GM18511 (cell line): Measurements from ENCODE around the gene SYT2.
"Not testable (repeated sequence)": the region's sequence is repeated elsewhere in the genome, so short reads cannot be mapped to it uniquely, and the experiment has no call there.

Experiments
- ATAC-seq: cut with Tn5 transposase; IDR thresholded peaks from one replicate; pipeline ENCODE4 v1.9.1; 2021; ENCODE audit warnings: mild to moderate bottlenecking, moderate library complexity; ENCODE audit not compliant: unreplicated experiment

The SYT2 gene

DNA sequence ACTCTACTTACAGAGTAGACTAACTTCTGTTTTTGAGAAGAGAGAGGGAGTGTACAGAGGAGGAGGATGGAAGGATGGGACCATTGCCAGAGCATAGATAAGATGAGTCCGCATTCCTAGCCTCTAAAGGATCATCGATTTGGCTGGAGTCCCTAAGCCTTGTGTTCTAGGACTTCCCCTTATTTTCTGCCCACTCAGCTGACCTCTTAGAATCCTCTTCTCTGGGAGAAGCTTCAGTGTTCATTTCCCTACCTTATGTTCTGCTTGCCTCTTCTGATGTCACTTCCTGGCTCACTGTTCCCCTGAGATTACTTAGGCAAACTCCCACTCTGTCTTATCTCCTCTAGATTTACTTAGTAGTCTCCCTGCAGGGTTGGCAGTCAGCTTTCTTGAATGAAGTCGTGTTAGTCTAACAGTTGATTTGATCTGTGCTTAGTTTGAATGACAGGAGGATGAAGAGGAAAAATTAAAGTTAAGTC is 156.7 kb downstream of the SYT2 start:
- no peak for ATAC-seq

DNA sequence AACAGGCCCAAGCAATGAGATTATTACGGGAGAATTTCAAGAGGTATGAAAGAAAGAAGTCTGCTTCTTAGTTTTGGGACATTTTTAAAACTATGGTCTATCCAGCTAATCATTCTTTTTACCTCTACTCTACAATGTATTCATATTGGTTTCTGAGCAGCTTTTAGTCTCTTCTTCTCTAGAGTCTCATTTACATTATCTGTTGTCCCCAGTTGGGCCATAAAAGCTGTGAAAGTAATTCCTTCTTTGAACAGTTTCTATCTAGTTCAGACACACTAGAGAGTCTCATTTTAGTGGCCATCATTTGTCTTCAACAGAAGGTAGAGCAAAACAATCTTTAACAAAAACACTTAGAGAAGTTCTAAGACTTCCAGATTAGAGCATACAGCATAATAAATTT is 157.2 kb downstream of the SYT2 start:
- ATAC-seq = not testable (repeated sequence)

DNA sequence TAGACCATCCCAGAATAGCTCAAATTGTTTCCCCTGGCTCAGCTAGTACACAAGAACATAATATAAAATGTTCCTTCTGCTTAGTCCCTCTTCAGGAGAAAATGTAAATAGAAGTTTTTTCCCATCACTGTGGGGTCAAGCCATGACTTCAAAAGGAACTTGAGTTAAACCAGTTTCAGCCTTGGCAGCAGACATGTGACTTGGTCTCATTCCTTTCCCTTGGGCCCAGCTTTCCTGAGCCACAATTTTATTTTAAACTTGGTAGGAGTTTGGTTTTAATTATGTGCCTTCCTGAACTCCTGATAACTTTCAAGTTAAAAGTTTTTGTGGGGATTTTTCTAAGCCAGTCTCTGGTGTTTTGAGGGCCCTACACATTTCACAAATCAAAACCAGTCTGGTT is 157.6 kb downstream of the SYT2 start:
- not testable (repeated sequence) for ATAC-seq

DNA sequence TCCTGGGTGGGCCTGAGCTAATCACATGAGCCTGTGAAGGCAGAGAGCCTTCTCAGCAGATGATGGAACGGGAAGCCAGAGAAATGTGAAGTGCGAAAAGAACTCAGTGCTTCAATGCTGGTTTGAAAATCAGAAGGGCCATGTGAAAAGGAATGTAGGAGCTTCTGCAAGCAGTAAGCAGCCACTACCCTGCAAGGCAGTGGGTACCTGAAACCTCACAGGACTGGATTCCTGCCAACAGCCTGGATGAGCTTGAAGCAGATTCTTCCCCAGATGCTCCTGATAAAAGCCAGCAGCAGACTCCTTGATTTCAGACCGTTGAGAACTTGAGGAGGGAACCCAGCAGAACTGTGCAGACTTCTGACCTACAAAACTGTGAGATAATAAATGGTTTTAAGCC is 158.6 kb downstream of the SYT2 start:
- ATAC-seq = no peak

DNA sequence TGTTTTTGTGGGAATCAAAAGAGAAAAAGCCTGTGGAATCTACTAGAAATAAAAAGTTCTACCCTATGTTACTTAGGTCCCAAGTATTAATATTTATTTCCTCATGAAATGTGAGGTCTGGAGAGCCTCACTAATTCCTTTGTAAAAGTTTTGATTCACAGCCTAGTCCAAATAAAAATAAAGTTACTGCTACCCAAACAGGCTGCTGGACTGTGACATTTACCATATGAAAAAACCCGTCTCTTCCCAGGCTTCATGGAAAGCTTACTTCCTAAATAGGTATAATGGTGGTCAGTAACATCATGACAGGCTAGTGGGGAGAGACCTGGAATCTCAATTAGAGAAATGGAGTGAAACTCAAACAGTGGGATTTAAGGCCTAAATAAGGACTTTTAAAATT is 160.2 kb downstream of the SYT2 start:
- not testable (repeated sequence) for ATAC-seq

DNA sequence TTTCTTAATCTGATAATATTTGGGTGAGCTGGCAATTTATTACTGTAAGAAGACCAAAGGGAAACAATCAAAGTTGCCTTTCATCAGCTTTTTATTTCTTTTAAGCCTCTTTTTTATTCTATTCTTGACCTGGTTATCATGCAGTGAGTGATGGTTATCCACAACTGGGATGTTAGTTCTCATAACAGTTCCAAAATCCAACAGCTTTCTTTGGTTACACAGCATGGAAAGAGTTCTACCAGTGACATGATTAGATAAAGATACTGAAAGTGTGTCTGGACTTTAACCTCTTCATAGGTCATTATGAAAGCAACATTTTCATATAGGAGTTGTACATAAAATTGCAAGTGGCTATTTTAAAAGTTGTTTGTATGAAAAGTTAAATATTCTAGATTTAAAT is 163.0 kb downstream of the SYT2 start:
- peak; percentile 54 for ATAC-seq

DNA sequence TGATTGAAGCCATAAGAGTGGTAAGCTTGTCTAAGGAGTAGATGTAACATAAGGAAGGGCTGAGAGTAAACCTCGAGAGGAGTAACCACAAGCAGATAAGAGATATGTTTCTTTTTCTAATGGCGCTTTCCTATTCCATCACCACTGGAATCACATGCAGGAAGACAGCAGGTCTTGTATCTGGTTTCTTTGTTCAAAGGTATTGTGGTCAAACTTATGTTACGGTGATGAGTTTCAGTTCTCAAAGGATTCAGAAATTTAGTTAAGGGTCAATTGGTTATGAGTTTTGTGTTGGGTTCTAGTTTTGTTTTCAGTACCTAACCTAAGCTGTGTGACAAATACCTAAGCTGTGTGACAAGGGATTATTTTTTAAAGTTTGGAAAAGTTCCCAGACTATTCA is 163.5 kb downstream of the SYT2 start:
- ATAC-seq = peak; percentile 92

DNA sequence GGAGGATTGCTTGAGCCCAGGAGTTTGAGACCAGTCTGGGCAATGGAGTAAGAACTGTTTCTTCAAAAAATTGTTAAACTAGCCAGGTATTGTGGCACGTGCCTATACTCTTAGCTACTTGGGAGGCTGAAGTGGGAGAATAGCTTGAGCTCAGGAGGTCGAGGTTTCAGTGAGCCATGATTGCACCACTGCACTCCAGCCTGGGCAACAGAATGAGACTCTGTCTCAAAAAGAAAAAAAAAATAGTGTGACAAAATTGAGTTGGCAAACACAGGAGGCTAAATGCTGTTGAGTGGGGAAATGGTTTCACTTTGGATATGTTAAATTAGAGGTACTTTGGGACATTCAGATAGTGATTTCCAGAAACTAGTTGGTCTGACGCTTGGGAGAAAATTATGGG is 163.9 kb downstream of the SYT2 start:
- ATAC-seq = peak; percentile 38

DNA sequence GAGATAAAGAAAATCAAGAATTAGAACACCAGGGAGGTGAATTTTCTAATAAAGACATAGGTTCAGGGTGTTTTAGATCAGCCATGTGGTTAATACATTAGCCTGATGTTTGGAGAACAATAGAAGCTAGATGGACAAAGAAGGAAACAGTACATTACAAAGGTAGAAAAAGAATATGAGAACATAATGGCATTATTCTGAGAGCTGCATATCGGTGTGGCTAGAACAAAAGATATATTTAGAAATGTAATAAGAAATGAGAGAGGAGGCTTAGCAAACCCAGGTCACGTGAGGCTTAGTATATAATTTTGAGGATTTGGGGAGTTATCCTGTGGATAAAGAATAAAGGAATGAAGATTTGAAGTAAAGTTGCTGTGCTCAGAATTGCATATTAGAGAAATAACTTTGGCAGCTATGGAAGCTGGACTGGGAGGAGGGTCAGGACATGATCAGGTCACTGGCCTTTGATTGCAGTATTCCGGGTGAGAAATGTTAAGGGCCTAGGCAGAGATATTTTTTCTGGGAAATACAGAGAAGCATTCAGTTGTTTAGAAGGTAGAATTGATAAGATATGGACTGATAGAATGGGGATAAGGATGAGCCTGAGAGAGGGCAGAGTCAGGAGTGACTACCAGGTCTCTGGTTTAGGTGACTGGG is 164.5 kb downstream of the SYT2 start:
- not testable (repeated sequence) for ATAC-seq

DNA sequence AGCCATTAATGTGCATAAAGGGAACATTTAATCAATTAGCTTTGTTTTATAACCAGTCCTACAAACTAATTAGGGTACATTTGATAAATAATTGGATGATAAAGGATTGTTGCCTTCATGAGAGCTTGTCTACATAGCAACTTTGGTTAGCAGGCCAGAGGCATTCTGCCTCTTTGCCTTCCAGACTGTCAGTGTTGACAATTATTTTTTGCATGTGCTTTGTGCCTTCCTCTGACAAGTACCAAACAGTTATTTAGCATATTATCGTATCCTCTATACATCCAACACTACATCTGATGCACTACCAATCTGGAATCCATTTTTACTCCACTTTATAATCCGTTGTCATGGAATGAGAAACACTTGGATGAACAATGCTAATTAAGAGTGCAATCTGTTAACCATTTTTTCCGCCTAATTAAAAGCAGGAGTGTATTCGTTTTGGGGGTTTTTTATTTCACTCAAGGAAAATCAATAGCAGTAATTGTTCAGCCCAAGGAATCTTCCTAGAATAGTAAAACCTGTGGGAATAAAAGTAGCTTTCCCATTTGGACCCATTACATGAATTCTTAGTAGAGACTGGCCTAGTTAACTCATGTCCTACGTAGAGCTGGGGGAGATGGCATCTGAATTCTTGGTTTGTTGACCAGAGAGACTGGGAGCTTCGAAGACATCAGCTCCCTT is 165.3 kb downstream of the SYT2 start:
- ATAC-seq = not testable (repeated sequence)

DNA sequence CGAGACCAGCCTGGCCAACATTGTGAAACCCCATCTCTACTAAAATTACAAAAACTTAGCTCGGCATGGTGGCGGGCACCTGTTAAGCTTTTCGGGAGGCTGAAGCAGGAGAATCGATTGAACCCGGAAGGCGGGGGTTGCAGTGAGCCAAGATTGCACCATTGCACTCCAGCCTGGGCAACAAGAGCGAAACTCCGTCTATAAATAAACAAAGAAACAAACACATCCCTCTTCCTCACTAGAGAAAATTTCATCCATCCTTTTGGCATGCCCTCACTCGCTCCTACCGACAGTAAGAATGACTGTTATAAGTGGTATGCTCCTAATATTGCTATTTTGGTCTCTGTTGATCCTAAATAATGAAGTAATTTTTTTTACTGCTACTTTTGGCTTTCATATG is 166.7 kb downstream of the SYT2 start:
- ATAC-seq = not testable (repeated sequence)

DNA sequence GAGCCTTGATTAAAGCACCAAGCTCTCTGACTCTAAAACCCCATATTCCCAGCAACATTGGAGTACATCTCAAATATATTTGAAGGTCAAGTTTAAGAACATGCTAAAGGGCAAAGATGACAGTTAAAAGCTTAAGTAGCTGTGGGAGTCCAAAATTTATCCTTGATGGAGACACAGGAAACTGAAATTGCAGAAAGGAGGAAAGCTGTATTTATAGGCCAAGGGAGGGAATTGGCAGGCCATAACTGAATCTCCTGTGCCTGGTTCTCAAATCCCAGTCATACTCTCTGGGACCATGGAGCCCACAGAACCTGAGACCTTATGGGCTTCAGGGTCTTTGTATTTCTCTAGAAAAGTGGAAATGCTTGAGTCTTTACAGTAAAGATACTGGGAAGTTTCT is 167.8 kb downstream of the SYT2 start:
- not testable (repeated sequence) for ATAC-seq

DNA sequence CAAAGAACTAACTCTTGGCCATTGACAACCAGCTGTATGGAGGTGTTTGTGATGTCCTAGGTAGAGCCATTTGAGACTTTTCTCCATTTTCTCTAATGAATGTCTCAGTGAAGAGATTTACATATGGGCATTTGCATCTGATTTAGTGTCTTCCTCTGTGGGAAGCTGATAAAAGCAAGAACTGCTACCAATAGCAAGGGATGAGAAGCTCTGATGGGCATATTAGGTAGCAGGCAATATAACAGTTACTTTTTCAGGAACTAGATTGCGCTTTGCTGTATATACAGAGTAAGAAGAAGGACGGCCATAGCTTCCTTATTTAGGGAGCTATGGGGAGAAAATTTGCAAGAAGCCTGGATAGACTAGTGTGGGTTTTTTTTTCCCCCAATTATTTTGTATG is 169.4 kb downstream of the SYT2 start:
- ATAC-seq = not testable (repeated sequence)
